ENCODE results near the gene ATG13. TPM values are rescaled to one million over a fixed set of nuclear protein-coding genes. Genes with fewer than 3 reads are reported as not detected.

Gene ATG13
- total and polyA plus RNA-seq, 2 experiments from 2014 or later, result 32.9 to 71.1 TPM

DNA sequence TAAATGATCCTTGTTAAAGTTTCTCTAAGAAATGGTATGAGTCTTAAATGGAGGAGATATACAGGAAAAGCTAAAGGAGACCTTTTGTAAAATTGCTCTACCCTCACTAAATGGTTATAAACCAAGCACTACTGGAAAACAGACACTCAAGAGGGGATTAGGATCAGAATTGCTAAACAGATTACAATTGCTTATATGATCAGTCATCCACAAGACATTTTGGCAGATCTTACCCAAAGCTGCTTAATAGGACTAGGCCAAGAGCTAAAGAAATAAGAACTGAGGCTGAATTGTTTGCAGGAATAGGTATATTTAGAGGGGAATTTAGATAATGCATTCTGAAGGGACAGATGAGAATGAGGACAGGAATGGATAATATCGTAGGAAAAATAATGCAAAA, 9.8 kb upstream of the ATG13 start:
- no peaks in the 10 kb centered on the region for H3K4me1 Mint-ChIP-seq
- no peaks in the 10 kb centered on the region for H3K79me2 ChIP-seq (replicated peaks; ENCODE audit: insufficient read depth)
- no peaks in the 10 kb centered on the region for H3K36me3 ChIP-seq (ENCODE audit: insufficient read depth)
- H3K4me2 ChIP-seq, result no peak overlapping the region
- H3K27me3 ChIP-seq (ENCODE audit: insufficient read depth), result no peaks in the 10 kb centered on the region
- TF ChIP-seq, protein P1, sequence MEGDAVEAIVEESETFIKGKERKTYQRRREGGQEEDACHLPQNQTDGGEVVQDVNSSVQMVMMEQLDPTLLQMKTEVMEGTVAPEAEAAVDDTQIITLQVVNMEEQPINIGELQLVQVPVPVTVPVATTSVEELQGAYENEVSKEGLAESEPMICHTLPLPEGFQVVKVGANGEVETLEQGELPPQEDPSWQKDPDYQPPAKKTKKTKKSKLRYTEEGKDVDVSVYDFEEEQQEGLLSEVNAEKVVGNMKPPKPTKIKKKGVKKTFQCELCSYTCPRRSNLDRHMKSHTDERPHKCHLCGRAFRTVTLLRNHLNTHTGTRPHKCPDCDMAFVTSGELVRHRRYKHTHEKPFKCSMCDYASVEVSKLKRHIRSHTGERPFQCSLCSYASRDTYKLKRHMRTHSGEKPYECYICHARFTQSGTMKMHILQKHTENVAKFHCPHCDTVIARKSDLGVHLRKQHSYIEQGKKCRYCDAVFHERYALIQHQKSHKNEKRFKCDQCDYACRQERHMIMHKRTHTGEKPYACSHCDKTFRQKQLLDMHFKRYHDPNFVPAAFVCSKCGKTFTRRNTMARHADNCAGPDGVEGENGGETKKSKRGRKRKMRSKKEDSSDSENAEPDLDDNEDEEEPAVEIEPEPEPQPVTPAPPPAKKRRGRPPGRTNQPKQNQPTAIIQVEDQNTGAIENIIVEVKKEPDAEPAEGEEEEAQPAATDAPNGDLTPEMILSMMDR (conservative IDR thresholded peaks at IDR 0.05; ENCODE audit: low read depth in 2 of 2), result no peak
- no peak for TF ChIP-seq STAT1 (IDR thresholded peaks at IDR 0.05; ENCODE audit: unreplicated experiment)
- TF ChIP-seq, protein P2, sequence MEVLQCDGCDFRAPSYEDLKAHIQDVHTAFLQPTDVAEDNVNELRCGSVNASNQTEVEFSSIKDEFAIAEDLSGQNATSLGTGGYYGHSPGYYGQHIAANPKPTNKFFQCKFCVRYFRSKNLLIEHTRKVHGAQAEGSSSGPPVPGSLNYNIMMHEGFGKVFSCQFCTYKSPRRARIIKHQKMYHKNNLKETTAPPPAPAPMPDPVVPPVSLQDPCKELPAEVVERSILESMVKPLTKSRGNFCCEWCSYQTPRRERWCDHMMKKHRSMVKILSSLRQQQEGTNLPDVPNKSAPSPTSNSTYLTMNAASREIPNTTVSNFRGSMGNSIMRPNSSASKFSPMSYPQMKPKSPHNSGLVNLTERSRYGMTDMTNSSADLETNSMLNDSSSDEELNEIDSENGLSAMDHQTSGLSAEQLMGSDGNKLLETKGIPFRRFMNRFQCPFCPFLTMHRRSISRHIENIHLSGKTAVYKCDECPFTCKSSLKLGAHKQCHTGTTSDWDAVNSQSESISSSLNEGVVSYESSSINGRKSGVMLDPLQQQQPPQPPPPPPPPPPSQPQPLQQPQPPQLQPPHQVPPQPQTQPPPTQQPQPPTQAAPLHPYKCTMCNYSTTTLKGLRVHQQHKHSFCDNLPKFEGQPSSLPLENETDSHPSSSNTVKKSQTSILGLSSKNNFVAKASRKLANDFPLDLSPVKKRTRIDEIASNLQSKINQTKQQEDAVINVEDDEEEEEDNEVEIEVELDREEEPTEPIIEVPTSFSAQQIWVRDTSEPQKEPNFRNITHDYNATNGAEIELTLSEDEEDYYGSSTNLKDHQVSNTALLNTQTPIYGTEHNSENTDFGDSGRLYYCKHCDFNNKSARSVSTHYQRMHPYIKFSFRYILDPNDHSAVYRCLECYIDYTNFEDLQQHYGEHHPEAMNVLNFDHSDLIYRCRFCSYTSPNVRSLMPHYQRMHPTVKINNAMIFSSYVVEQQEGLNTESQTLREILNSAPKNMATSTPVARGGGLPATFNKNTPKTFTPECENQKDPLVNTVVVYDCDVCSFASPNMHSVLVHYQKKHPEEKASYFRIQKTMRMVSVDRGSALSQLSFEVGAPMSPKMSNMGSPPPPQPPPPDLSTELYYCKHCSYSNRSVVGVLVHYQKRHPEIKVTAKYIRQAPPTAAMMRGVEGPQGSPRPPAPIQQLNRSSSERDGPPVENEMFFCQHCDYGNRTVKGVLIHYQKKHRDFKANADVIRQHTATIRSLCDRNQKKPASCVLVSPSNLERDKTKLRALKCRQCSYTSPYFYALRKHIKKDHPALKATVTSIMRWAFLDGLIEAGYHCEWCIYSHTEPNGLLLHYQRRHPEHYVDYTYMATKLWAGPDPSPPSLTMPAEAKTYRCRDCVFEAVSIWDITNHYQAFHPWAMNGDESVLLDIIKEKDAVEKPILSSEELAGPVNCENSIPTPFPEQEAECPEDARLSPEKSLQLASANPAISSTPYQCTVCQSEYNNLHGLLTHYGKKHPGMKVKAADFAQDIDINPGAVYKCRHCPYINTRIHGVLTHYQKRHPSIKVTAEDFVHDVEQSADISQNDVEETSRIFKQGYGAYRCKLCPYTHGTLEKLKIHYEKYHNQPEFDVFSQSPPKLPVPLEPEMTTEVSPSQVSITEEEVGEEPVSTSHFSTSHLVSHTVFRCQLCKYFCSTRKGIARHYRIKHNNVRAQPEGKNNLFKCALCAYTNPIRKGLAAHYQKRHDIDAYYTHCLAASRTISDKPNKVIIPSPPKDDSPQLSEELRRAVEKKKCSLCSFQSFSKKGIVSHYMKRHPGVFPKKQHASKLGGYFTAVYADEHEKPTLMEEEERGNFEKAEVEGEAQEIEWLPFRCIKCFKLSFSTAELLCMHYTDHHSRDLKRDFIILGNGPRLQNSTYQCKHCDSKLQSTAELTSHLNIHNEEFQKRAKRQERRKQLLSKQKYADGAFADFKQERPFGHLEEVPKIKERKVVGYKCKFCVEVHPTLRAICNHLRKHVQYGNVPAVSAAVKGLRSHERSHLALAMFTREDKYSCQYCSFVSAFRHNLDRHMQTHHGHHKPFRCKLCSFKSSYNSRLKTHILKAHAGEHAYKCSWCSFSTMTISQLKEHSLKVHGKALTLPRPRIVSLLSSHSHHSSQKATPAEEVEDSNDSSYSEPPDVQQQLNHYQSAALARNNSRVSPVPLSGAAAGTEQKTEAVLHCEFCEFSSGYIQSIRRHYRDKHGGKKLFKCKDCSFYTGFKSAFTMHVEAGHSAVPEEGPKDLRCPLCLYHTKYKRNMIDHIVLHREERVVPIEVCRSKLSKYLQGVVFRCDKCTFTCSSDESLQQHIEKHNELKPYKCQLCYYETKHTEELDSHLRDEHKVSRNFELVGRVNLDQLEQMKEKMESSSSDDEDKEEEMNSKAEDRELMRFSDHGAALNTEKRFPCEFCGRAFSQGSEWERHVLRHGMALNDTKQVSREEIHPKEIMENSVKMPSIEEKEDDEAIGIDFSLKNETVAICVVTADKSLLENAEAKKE (CRISPR knock-in tag; IDR thresholded peaks at IDR 0.05), result no peak
- TF ChIP-seq, protein P3, sequence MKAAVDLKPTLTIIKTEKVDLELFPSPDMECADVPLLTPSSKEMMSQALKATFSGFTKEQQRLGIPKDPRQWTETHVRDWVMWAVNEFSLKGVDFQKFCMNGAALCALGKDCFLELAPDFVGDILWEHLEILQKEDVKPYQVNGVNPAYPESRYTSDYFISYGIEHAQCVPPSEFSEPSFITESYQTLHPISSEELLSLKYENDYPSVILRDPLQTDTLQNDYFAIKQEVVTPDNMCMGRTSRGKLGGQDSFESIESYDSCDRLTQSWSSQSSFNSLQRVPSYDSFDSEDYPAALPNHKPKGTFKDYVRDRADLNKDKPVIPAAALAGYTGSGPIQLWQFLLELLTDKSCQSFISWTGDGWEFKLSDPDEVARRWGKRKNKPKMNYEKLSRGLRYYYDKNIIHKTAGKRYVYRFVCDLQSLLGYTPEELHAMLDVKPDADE (IDR thresholded peaks at IDR 0.05), result no peak
- no peak for TF ChIP-seq ZNF331 (CRISPR knock-in tag; IDR thresholded peaks at IDR 0.05; ENCODE audit: low read depth)
- no peak for TF ChIP-seq NANOG (IDR thresholded peaks at IDR 0.05; ENCODE audit: borderline replicate concordance)
- TF ChIP-seq, protein P4, sequence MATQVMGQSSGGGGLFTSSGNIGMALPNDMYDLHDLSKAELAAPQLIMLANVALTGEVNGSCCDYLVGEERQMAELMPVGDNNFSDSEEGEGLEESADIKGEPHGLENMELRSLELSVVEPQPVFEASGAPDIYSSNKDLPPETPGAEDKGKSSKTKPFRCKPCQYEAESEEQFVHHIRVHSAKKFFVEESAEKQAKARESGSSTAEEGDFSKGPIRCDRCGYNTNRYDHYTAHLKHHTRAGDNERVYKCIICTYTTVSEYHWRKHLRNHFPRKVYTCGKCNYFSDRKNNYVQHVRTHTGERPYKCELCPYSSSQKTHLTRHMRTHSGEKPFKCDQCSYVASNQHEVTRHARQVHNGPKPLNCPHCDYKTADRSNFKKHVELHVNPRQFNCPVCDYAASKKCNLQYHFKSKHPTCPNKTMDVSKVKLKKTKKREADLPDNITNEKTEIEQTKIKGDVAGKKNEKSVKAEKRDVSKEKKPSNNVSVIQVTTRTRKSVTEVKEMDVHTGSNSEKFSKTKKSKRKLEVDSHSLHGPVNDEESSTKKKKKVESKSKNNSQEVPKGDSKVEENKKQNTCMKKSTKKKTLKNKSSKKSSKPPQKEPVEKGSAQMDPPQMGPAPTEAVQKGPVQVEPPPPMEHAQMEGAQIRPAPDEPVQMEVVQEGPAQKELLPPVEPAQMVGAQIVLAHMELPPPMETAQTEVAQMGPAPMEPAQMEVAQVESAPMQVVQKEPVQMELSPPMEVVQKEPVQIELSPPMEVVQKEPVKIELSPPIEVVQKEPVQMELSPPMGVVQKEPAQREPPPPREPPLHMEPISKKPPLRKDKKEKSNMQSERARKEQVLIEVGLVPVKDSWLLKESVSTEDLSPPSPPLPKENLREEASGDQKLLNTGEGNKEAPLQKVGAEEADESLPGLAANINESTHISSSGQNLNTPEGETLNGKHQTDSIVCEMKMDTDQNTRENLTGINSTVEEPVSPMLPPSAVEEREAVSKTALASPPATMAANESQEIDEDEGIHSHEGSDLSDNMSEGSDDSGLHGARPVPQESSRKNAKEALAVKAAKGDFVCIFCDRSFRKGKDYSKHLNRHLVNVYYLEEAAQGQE (IDR thresholded peaks at IDR 0.05; ENCODE audit: unreplicated experiment), result no peak
- no peak for TF ChIP-seq EZH2phosphoT487 (IDR thresholded peaks at IDR 0.05; ENCODE audit: unreplicated experiment)
- no peak for TF ChIP-seq ZNF114 (CRISPR knock-in tag; IDR thresholded peaks at IDR 0.05)
- no peak for TF ChIP-seq CREB1 (CRISPR knock-in tag; IDR thresholded peaks at IDR 0.05; ENCODE audit: low read depth)
- TF ChIP-seq JUNB (IDR thresholded peaks at IDR 0.05; ENCODE audit: unreplicated experiment), result no peak
- no peak for TF ChIP-seq EZH2 (IDR thresholded peaks at IDR 0.05; ENCODE audit: low read depth, unreplicated experiment)
- no peak for TF ChIP-seq POLR2AphosphoS5 (IDR thresholded peaks at IDR 0.05; ENCODE audit: low read depth)
- DNase-seq (ENCODE audit: low spot score) (no peak), ATAC-seq (no peak)
- no peak overlapping the region for H2AFZ ChIP-seq
- H4K20me1 ChIP-seq (replicated peaks; ENCODE audit: insufficient read depth), result no peaks in the 10 kb centered on the region
- H3F3A ChIP-seq (replicated peaks; ENCODE audit: low read depth), result no peaks in the 10 kb centered on the region
- H3K36me3 Mint-ChIP-seq (ENCODE audit: low read depth), result no peaks in the 10 kb centered on the region
- H3K9me3 Mint-ChIP-seq, result no peaks in the 10 kb centered on the region; the same call in 2 of the 3 replicates
- H3K27me3 Mint-ChIP-seq (ENCODE audit: insufficient read depth, low read depth, poor library complexity), result peaks cover 4% of the 10 kb centered on the region
- no peaks in the 10 kb centered on the region for H3K9me2 ChIP-seq (ENCODE audit: insufficient read depth)
- H3K27ac ChIP-seq (ENCODE audit: low read depth), result no peak overlapping the region
- H3K4me1 ChIP-seq (ENCODE audit: insufficient read depth), result no peaks in the 10 kb centered on the region
- H3K4me3 ChIP-seq, result no peak overlapping the region
- H3K27ac Mint-ChIP-seq, result no peak overlapping the region
- H3K4me3 Mint-ChIP-seq, result no peak overlapping the region
